Mesenchymal stem cell (in vitro differentiated cells and primary cell): Measurements from ENCODE around the gene COL23A1.
A peak's percentile ranks its signal among the peaks of the same experiment; 100 is the strongest.

ENCODE experiments used
- DNase-seq: peaks from one replicate; pipeline ENCODE4 v3.0.0-alpha.2; 2013
- H2AFZ ChIP-seq: one replicate; pipeline ENCODE4 v1.6.1; 2013; ENCODE audit warnings: low read depth, mild to moderate bottlenecking, control low read depth, inconsistent platforms, low read length, moderate library complexity
- H2AK5ac ChIP-seq: 2 replicates; pipeline ENCODE4 v1.6.1; 2013; ENCODE audit warnings: low read length, moderate library complexity, mild to moderate bottlenecking, inconsistent platforms; ENCODE audit not compliant: severe bottlenecking
- H2BK120ac ChIP-seq: one replicate; pipeline ENCODE4 v1.6.1; 2013; ENCODE audit warnings: low read depth, mild to moderate bottlenecking, inconsistent platforms, low read length, moderate library complexity
- H2BK12ac ChIP-seq, 2 experiments: one replicate each; pipeline ENCODE4 v1.6.1; 2013; ENCODE audit warnings: inconsistent platforms in 2 of 2, low read length in 2 of 2, mild to moderate bottlenecking in 2 of 2, moderate library complexity in 2 of 2, control low read depth in 1 of 2
- H2BK15ac ChIP-seq: one replicate; pipeline ENCODE4 v1.6.1; 2013; ENCODE audit warnings: mild to moderate bottlenecking, low read depth, inconsistent platforms; ENCODE audit not compliant: poor library complexity, severe bottlenecking
- H2BK5ac ChIP-seq: 2 replicates; pipeline ENCODE4 v1.6.1; 2013; ENCODE audit warnings: low read depth, mild to moderate bottlenecking, low read length, control low read depth, inconsistent platforms; ENCODE audit not compliant: poor library complexity, severe bottlenecking
- H3K14ac ChIP-seq, 2 experiments: one replicate each; pipeline ENCODE4 v1.6.1; 2013; ENCODE audit warnings: inconsistent platforms in 2 of 2, low read length in 2 of 2, control low read depth in 1 of 2, mild to moderate bottlenecking in 1 of 2, moderate library complexity in 1 of 2
- H3K18ac ChIP-seq, 2 experiments: one replicate each; pipeline ENCODE4 v1.6.1; 2013; ENCODE audit warnings: inconsistent platforms in 2 of 2, low read length in 2 of 2, control low read depth in 1 of 2, low read depth in 1 of 2, mild to moderate bottlenecking in 1 of 2
- H3K23ac ChIP-seq, 2 experiments: one replicate each; pipeline ENCODE4 v1.6.1; 2013; ENCODE audit warnings: inconsistent platforms in 2 of 2, low read length in 2 of 2, mild to moderate bottlenecking in 2 of 2, moderate library complexity in 2 of 2, control low read depth in 1 of 2
- H3K27ac ChIP-seq: 2 replicates; pipeline ENCODE4 v1.5.1; 2013; ENCODE audit warnings: mild to moderate bottlenecking, moderate library complexity, low read length, control low read depth, inconsistent platforms; ENCODE audit not compliant: poor library complexity, severe bottlenecking
- H3K27me3 ChIP-seq, 2 experiments: 2 replicates each; pipeline versions ENCODE4 v1.6.1 to v1.7.0; 2013; ENCODE audit warnings: low read length in 2 of 2, mild to moderate bottlenecking in 2 of 2, moderate library complexity in 2 of 2, control low read depth in 1 of 2, inconsistent platforms in 1 of 2; ENCODE audit not compliant: control insufficient read depth in 1 of 2, insufficient read depth in 1 of 2
- H3K36me3 ChIP-seq, 2 experiments: 2 replicates each; pipeline versions ENCODE4 v1.6.1 to v1.7.0; 2013; ENCODE audit warnings: low read length in 2 of 2, control low read depth in 1 of 2, inconsistent platforms in 1 of 2, low read depth in 1 of 2, mild to moderate bottlenecking in 1 of 2; ENCODE audit not compliant: insufficient read depth in 2 of 2, control insufficient read depth in 1 of 2
- H3K4ac ChIP-seq, 2 experiments: one replicate each; pipeline ENCODE4 v1.6.1; 2013; ENCODE audit warnings: inconsistent platforms in 2 of 2, low read length in 2 of 2, mild to moderate bottlenecking in 2 of 2, moderate library complexity in 2 of 2, control low read depth in 1 of 2, low read depth in 1 of 2
- H3K4me1 ChIP-seq: 2 replicates; pipeline ENCODE4 v1.6.1; 2013; ENCODE audit warnings: low read depth, low read length, control low read depth; ENCODE audit not compliant: control insufficient read depth, insufficient read depth
- H3K4me2 ChIP-seq: 2 replicates; pipeline ENCODE4 v1.6.1; 2013; ENCODE audit warnings: low read length, mild to moderate bottlenecking, inconsistent platforms; ENCODE audit not compliant: poor library complexity, severe bottlenecking
- H3K4me3 ChIP-seq, 2 experiments: 2 replicates each; pipeline versions ENCODE4 v1.5.1 to v1.7.0; 2013; ENCODE audit warnings: low read length in 2 of 2, mild to moderate bottlenecking in 2 of 2, control low read depth in 1 of 2, low read depth in 1 of 2; ENCODE audit not compliant: insufficient read depth in 1 of 2
- H3K79me1 ChIP-seq: replicated peaks from 2 replicates; pipeline ENCODE4 v1.6.1; 2013; ENCODE audit warnings: mild to moderate bottlenecking, control low read depth, low read length, inconsistent platforms; ENCODE audit not compliant: poor library complexity, severe bottlenecking
- H3K9ac ChIP-seq: 2 replicates; pipeline ENCODE4 v1.7.0; 2013; ENCODE audit warnings: mild to moderate bottlenecking, low read length, moderate library complexity
- H3K9me3 ChIP-seq: 2 replicates; pipeline ENCODE4 v1.7.0; 2013; ENCODE audit warnings: mild to moderate bottlenecking, low read length; ENCODE audit not compliant: control insufficient read depth
- H4K8ac ChIP-seq: one replicate; pipeline ENCODE4 v1.6.1; 2013; ENCODE audit warnings: inconsistent platforms, mild to moderate bottlenecking, low read length, moderate library complexity
- H4K91ac ChIP-seq: one replicate; pipeline ENCODE4 v1.6.1; 2013; ENCODE audit warnings: mild to moderate bottlenecking, low read length, inconsistent platforms
- WGBS: methylation state at CpG from one replicate; pipeline ENCODE4 v1.1.7; 2013; ENCODE audit warnings: mixed read lengths; 5-methylcytosine and 5-hydroxymethylcytosine counted together

COL23A1 gene

DNA sequence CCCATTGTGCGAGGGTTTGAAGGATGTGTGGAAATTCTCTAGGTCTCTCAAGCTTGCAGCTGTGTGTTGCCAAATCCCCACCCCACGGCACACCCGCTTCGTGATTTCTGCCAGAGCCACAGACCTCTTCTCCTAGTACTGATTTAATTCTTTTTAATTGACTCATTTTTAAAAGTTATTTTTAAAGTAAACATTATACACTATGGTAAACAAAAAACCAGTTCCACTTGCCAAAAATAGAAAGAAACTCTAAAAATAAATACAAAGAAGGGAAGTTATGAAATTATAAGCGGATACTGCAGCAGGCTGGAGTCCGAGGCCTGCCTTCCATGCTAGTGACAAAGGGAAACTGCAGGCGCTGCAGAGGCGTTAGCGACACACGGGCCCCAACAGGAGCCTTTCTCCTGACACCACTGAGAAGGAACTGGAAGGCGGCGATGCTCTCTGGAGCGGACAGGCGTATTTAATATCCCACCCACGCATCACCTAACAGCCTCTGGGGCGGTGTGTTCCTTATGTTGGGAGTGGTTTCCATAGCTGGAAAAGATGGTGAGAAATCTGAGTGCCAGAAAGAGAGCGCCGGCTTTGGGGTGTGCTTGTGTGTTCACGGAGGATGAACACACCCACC, 122.5 kb downstream of the COL23A1 start:
- Histone ChIP-seq H2BK5ac (no peak overlapping the region), H3K14ac (no peak overlapping the region), H3K18ac (no peak overlapping the region), H2AK5ac (no peak overlapping the region), H2AFZ (no peak overlapping the region), H3K4me3 (peak overlapping the region in 1 of 2 experiments; percentile 11), H3K27me3 (peaks cover 0 to 24% of the 10 kb centered on the region in 2 experiments), H4K8ac (no peak overlapping the region), H2BK12ac (no peak overlapping the region), H3K36me3 (no peaks in the 10 kb centered on the region), H3K4ac (no peak overlapping the region), H3K4me1 (no peaks in the 10 kb centered on the region), H3K9ac (no peak overlapping the region), H3K9me3 (no peaks in the 10 kb centered on the region), H3K27ac (no peak overlapping the region), H4K91ac (no peak overlapping the region), H3K79me1 (no peaks in the 10 kb centered on the region), H3K4me2 (no peak overlapping the region), H2BK15ac (no peak overlapping the region), H3K23ac (no peak overlapping the region), H2BK120ac (no peak overlapping the region)
- WGBS = 58% methylated on average over 7 of the region's 19 CpGs
- peak; percentile 52 for DNase-seq

DNA sequence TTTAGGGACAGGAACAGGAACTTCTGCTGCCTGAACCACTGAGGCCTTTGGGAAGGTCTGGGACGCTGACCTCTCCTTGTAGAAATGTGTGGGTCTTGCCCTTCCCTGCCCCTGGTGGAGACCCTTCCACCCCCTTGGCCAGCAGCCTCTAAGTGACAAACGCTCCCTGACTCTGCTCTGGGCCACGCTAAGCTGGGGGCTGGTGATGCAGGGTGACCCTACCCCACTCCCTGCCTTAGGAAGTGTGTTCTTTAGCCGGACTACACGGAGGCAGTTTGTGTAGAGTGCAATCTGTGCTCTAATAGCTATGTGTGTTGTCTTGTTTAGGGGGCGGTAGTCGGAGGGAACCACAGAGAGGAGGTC, 123.0 kb downstream of the COL23A1 start:
- no peak overlapping the region for H3K23ac ChIP-seq
- H2BK12ac ChIP-seq = no peak overlapping the region
- H3K18ac ChIP-seq = no peak overlapping the region
- H4K8ac ChIP-seq = no peak overlapping the region
- no peaks in the 10 kb centered on the region for H3K36me3 ChIP-seq
- H3K4me2 ChIP-seq = no peak overlapping the region
- H3K9me3 ChIP-seq = no peaks in the 10 kb centered on the region
- no peak overlapping the region for H2BK120ac ChIP-seq
- no peak overlapping the region for H2AK5ac ChIP-seq
- H3K14ac ChIP-seq = no peak overlapping the region
- H3K4me3 ChIP-seq = no peak overlapping the region
- H3K4ac ChIP-seq = no peak overlapping the region
- no peak overlapping the region for H2BK5ac ChIP-seq
- no peak overlapping the region for H3K9ac ChIP-seq
- WGBS = 65% methylated on average over 7 of the region's 7 CpGs
- DNase-seq = no peak
- no peaks in the 10 kb centered on the region for H3K4me1 ChIP-seq
- no peak overlapping the region for H3K27ac ChIP-seq
- H2AFZ ChIP-seq = no peak overlapping the region
- H3K27me3 ChIP-seq = peaks cover 0 to 24% of the 10 kb centered on the region in 2 experiments
- peak overlapping the region; percentile 43 for H4K91ac ChIP-seq
- no peaks in the 10 kb centered on the region for H3K79me1 ChIP-seq
- no peak overlapping the region for H2BK15ac ChIP-seq

DNA sequence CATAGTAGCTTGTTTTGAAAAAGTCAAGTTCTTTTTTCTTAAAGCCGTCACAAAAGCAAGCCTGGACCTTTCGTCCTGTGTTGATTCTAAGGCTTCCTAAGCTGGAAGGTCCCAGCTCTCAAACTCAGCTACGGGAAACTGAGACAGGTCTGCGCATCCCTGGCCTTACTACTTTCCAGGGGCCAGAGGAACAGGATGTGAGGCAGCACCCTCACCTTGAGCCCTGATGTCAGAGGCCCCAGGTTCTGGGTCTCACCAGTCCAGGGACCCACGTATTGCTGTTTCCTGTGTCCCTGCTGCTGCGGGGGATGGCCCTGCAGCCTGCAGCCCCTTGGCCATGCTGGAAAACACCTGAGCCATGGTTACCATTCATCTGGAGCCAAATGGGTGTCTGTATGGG, 123.9 kb downstream of the COL23A1 start:
- DNase-seq = no peak
- Histone ChIP-seq H3K36me3 (no peaks in the 10 kb centered on the region), H3K4me2 (no peak overlapping the region), H2BK5ac (no peak overlapping the region), H3K23ac (no peak overlapping the region), H2BK120ac (no peak overlapping the region), H4K8ac (no peak overlapping the region), H3K4me3 (no peak overlapping the region), H3K14ac (no peak overlapping the region), H4K91ac (peak overlapping the region; percentile 25), H2BK15ac (no peak overlapping the region), H3K4me1 (no peaks in the 10 kb centered on the region), H3K9me3 (no peaks in the 10 kb centered on the region), H3K18ac (no peak overlapping the region), H3K4ac (no peak overlapping the region), H3K9ac (no peak overlapping the region), H3K79me1 (no peaks in the 10 kb centered on the region), H2BK12ac (no peak overlapping the region), H2AFZ (no peak overlapping the region), H3K27ac (no peak overlapping the region), H3K27me3 (peaks cover 0 to 24% of the 10 kb centered on the region in 2 experiments), H2AK5ac (no peak overlapping the region)
- WGBS = 81% methylated on average over 6 of the region's 6 CpGs

DNA sequence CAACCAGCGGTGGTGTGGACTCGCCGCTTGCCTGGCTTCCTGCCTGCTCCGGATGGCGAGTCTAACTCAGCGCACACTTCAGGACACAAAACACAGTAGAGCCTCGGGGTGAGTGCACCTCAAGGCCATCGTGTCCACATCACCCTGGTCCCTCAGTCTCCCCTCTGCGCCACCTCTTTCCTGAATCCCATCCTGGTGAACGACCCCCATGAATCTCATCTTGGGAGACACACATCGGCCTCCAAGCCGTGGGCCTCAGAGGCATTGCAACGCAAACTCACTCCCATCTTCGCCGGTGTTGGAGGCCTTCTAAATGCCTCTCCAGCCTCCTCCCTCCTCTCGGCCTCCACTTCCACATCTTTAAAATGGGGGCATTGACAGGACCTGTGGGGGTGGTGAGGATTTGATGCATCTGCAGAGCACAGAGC, 124.3 kb downstream of the COL23A1 start:
- no peak overlapping the region for H2BK120ac ChIP-seq

More for the DNA sequence above, 124.3 kb downstream of the COL23A1 start:
- Histone ChIP-seq H3K14ac (no peak overlapping the region), H2AK5ac (no peak overlapping the region), H3K4me1 (no peaks in the 10 kb centered on the region), H3K27me3 (peaks cover 0 to 24% of the 10 kb centered on the region in 2 experiments), H3K4me2 (no peak overlapping the region), H2BK12ac (no peak overlapping the region), H2BK15ac (no peak overlapping the region), H2AFZ (no peak overlapping the region), H3K4ac (no peak overlapping the region), H4K8ac (no peak overlapping the region), H3K4me3 (no peak overlapping the region), H3K36me3 (no peaks in the 10 kb centered on the region), H3K79me1 (no peaks in the 10 kb centered on the region), H3K23ac (no peak overlapping the region), H3K9ac (no peak overlapping the region), H4K91ac (no peak overlapping the region), H3K9me3 (no peaks in the 10 kb centered on the region), H3K27ac (no peak overlapping the region), H3K18ac (no peak overlapping the region), H2BK5ac (no peak overlapping the region)
- no peak for DNase-seq
- 87% methylated on average over 13 of the region's 16 CpGs for WGBS
